GM18520 (cell line): Measurements from ENCODE around the gene UBAP1.
"Not testable (repeated sequence)": the region's sequence is repeated elsewhere in the genome, so short reads cannot be mapped to it uniquely, and the experiment has no call there.

Experiments used
- ATAC-seq: cut with Tn5 transposase; IDR thresholded peaks from one replicate; pipeline ENCODE4 v1.9.1; 2021; ENCODE audit not compliant: unreplicated experiment

The UBAP1 gene

DNA sequence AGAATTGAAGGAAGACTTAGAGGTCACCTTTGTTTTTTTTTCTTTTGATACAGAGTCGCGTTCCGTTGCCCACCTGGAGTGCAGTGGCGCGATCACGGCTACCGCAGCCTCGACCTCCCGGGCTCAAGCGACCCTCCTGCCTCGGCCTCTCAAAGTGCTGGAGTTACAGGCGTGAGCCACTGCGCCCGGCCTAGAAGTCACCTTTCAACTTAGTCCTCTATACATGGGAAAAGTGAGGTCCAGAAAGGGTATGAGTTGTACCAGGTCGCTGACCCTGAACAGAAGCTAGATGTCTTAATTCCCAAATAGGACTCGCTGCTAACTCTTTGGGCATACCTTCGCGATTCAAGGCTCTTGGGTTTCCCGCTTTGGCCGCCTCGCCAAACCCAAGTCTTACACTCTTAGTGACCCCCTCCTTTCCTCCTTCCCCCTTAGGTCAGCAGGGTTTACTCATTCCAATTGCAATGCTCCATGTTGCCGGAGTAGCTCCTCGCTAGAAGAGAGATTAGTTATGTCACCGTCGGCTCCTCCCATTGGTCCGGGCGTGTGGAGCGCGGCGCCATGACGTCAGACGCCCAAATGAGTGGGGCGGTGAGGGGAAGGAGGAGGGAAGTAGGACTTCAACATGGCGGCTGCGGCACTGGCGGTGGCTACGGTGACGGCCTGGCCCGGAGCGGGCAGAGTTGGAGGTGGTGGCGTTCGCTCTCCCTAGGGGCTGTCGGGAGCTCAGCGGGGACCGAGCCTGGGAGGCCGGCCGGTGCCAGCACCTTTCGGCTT, at the start of gene UBAP1:
Gene UBAP1, plus strand, starts transcription at position 608 of the 777 bp plus-strand sequence. CDS start 41,872 bp downstream, outside the sequence.
- peak; percentile 96 for ATAC-seq

DNA sequence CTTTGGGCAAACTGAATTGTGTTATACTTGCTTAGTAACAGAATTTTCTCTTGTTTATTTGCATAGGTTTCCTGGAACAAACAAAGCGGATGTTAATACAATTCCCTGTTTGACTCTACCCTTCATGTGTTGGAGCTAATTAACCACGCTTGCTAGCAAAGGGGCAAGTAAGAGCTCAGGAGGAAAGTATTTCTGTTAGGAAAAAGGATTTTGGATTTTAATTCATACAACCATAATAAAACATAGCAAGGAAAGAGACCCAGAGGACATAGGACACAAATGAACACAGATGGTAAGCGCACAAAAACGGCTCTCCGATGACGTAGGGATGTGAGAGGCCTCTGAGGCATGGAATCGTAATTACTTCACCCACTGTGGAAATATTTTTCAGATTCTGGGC, 47.3 kb upstream of the UBAP1 start:
- no peak for ATAC-seq

DNA sequence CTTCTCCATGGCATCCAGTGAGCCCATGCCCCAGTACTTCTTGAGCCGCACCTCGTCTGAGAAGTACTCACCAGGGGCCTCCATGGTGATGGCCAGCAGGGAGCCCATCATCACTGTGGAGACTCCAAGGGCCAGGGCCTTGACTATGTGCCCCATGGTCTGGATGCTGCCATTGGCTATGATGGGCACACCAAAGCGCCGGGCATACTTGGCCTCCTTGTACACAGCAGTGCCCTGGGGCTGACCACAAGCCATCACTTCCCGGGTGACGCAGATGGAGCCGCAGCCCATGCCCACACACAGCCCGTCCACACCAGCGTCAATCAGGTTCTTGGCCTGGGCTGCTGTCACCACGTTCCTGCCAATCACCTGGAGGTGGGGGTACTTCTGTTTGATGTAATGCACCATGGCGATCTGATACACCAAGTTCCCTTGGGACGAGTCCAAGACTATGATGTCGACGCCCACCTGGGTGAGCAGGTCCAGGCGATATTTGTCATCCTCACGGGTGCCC, 45.4 kb upstream of the UBAP1 start:
- ATAC-seq: no peak

DNA sequence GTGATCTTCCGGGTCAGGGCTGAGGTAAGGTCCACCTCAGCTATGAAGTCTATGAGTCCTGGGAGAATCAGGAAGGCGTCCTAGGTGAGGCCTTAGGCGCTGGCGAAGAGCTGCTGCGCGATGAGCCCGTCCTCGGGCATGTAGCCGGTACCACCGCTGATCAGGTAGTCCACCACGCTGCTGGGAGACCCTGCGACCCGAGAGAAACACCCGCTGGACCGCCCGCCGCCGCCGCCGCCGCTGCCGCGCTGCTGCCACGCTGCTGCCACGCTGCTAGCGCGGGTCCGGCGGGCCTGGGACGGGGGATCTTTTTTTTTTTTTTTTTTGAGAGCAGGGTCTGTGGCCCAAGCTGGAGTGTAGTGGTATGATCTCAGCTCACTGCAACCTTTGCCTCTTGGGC, 44.3 kb upstream of the UBAP1 start:
- ATAC-seq: no peak

DNA sequence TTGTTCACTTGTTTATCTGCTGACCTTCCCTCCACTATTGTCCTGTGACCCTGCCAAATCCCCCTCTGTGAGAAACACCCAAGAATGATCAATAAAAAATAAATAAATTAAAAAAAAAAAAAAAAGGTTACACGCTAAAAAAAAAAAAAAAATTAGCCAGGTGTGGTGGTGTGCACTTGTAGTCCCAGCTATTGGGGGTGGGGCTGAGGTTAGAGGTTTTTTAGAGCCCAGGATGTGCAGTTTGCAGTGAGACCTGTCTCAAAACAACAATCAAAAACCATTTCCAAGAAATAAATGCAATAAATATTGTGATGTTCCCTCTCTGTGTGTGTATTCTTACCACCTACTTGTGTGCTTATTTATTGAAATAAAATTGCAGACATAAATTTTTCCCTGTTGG, 40.2 kb upstream of the UBAP1 start:
- ATAC-seq: not testable (repeated sequence)

DNA sequence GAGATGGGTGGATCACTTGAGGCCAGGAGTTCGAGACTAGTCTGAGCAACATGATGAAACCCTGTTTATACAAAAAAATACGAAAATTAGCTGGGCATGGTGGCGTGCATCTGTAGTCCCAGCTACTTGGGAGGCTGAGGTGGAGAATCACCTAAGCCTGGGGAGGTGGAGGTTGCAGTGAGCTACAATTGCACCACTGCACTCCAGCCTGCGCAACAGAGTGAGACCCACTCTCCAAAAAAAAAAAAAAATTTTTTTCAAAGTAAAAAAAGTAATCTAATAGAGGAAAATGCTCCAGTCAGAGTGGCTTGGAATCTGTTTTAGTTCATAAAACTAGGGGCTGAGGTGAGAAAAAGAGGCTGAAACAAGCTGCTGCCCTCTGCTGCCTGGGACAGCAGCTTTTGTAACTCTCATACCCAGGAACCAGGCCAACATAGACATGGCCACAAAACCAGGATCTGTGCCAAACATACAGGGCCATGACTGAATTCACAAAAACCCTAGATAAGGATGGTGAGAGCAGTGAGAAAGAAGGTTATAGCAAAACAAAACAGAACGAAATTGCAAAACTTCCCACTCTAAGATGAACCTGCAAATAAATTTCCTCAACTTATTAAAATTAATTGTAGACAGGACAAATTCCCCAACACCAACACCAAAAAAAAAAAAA, 39.2 kb upstream of the UBAP1 start:
- ATAC-seq: no peak

DNA sequence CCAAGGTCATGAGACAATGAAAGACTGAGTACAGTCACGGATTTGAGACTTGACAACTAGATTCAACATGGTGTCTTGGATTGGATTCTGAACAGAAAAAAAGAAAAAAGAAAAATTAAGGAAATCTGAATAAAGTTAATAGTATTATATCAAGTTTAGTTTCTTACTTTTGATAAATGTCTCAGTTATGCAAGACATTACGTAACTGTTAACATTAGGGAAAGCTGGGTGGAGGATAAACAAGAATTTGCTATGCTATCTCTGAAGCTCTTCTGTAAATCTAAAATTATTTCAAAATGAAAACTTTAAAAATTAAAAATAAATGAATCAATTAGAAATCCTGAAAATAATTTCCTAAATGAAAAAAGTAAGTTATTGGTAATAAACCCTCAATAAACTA, 38.0 kb upstream of the UBAP1 start:
- ATAC-seq: no peak

DNA sequence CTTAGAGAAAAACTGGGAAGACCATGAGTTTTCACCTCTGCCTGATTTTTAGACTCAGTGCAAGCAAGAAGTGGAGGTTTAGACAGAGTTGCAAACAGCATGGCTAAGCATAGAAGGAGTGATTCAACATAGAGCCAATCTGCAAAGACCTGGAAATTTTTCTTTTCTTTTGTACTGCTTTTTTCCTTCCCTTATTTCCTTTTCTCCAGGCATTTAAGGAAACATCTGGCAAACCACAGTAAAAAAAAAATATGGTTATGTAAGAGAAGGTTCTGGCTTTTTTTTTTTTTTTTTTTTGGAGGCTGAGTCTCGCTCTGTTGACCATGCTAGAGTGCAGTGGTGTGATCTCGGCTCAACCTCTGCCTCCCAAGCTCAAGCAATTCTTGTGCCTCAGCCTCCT, 35.7 kb upstream of the UBAP1 start:
- ATAC-seq: no peak

DNA sequence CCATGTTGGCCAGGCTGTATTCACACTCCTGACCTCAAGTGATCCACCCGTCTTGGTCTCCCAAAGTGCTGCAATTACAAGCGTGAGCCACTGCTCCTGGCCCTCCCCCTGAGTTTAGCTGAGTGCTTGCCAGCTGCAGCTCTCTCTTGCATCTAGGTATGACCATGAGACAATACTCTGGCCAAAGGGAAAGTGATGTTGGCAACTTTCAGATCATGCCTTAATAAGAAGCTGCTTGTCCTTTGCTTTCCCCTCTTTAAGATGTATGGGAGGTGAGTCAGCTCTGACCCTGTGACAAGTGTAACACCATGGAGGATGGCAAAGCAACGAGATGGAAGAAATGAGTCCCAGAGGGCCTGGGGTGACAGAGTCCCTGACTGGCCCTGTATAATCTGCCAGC, 33.7 kb upstream of the UBAP1 start:
- ATAC-seq: no peak

DNA sequence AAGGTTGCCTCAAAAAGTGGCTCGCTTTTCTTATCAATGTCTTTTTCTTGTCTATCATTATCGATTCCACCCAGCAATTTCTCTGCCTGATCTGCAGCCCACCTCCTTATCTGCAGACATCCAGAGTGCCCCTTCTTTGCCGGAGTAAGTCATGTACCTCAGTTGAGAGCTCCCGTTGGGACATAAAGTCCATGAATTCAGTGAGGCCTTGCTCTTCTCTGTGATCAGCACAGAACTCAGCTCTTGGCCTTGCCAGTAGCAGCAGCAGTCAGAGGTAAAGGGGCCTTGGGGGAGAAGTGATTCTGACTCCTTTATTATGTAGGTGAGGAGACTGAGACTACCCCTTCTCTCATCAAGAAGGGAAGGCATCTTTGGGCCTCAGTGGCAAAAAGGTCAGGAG, 27.4 kb upstream of the UBAP1 start:
- ATAC-seq: no peak

DNA sequence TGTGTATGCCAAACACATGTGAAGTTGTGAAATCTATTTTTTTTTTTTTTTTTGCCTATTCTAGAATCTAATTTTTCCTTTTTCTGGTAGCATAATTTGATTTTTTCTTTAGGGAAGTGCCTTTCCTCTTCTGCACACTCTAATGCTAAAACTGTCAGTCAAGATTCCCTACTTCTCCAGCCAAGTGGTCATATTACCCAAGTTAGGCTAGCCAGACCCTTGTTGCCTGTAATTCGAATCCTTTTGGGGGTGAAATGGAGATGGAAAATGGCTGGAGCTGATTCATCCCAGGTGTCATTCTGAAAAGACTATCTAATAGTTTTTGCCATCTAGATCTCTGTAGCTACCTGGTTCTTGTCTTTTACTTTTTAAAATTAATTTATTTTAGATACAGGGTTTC, 24.8 kb upstream of the UBAP1 start:
- no peak for ATAC-seq

DNA sequence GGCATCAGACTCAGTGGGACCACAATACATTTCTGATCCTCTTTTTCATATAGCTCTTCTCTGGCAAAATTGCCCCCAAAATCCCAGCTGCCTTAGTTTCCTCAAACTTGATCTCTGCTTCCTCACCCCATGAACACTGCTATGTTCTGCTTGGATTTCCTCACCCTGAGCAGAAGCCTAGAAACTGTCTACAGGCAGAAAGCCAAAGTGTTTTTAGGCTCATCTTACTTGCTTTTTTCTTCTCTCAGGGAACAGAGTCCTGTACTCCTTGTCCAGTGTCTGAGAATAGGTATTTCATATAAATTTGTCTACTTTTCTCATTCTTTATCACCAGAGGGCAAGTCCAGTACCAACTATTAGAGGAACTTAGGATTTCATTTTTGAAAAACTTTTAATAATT, 21.5 kb upstream of the UBAP1 start:
- ATAC-seq: no peak

DNA sequence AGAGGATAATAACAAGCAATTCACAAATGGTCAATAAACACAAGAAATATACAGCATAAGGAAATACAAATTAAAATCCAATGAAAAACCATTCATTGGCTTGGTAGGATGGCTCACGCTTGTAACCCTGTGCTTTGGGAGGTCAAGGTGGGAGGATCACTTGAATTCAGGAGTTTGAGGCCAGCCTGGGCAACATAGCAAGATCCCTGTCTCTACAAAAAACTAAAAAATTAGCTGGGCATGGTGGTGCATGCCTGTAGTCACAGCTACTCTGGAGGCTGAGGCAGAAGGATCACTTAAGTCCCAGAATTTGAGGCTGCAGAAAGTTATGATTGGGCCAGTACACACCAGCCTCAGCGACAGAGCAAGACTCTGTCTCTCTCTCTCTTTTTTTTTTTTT, 20.9 kb upstream of the UBAP1 start:
- ATAC-seq: no peak

DNA sequence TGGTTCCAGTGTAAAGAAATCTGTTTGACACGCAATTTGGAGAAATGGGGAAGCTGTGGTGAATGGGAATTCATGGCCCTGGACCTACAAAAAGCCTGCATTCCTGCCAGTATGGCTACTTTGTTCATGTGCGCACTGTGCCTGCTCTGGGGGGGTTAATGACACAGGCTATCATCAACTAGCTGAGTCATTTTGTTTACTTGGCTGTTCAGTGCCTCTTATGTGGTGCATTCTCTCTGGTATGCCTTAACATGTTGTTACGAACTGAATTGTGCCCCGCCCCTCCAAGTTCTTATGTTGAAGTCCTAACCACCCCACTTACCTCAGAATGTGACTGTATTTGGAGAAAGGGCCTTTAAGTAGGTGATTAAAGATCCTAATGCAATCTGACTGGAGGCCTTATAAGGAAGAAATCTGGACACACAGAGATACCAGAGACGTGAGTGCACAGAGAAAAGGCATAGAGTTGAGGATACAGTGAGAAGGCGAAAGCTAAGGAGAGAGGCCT, 20.4 kb upstream of the UBAP1 start:
- no peak for ATAC-seq

DNA sequence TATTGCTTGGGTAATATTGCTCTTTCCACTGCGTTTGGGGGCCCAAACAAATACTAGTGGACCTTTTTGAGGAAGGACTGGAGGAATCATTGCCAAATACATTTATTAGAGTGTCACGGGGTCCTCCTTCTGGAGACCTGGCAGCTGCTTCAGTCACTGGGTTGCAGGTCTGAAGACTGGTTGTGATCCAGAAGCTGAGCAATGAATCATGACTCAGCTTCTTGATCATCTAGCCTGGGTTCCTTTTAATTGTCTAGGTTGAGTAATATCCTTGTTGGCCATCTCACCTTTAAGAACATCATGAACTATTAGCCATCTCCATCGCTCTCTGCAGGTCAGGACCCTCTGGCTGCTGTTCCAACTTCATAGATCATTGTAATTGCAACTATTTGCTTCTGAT, 15.4 kb upstream of the UBAP1 start:
- no peak for ATAC-seq

DNA sequence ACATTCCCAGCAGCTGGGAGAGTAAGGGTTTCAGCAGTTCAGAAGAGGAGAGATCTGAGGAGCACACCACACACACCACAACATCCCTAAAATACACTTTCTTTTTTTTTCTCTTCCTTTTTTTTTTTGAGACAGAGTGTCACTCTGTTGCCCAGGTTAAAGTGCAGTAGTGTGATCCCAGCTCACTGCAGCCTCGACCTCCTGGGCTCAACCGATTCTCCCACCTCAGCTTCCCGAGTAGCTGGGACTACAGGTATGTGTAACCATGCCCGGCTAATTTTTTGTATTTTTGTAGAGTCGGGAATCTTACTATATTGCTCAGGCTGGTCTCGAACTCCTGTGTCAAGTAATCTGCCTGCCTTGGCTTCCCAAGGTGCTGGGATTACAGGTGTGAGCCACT, 9.7 kb upstream of the UBAP1 start:
- no peak for ATAC-seq

DNA sequence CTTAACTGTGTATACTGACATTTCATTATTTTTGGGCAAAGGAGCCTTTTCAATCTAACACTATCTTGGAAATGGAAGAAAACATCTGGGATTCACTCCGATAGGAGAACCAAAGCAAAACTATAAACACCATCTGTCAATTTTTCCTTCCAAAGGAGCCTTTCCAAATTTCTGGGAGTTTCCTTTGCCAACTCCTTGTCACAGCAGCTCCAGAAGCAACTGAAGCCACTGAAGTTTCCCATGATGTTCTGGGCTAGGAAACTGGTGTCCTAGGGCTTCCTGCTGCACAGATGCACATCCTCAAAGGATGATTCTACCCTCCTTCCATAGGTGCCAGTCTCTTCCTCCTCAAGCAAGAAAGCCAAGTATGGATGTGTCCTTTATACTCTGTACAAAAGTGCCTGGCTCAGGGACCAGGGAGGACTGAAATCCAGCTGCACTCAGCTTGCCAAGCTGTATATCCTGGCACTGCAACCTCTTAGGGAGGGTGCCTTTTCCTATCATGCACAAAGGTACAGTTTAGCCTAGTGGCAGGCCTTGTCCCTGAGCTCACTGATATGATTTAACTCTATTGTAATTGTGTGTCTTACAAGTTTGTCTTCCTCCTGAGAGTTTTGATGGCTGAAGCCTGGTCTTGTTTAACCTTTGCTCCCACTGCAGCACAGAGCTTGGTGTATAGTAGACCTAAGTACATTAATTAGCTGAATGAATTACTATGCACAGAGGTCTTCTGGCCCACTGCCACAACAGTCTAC, 8.4 kb upstream of the UBAP1 start:
- ATAC-seq: no peak

DNA sequence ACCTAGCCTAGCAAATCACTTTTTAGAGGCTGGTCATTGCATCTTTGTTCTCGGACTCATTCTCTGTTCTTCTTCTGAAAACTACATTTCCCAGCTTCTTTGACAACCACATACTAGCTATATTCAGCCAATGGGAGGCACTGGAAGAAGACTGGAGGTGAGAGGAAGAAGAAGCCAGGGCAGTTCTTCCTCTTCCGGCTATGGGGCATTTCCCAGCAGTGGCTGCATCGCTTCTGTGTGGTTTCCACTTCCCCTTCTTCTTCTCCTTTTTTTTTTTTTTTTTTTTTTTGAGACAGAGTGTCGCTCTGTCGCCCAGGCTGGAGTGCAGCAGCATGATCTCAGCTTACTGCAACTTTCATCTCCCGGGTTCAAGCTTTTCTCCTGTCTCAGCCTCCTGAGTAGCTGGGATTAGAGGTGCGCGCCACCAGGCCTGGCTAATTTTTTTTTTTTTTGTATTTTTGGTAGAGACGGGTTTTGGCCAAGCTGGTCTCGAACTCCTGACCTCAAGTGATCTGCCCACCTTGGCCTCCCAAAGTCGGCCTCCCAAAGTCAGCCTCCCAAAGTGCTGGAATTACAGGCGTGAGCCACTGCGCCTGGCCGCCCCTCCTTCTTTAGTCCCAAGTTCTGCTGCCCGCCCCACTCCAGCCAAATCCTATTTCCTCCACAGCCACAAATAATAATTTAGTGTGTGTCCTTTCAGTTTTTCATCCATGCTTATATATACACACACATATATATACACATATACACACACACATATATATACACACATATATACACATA, 6.9 kb upstream of the UBAP1 start:
- ATAC-seq: no peak

DNA sequence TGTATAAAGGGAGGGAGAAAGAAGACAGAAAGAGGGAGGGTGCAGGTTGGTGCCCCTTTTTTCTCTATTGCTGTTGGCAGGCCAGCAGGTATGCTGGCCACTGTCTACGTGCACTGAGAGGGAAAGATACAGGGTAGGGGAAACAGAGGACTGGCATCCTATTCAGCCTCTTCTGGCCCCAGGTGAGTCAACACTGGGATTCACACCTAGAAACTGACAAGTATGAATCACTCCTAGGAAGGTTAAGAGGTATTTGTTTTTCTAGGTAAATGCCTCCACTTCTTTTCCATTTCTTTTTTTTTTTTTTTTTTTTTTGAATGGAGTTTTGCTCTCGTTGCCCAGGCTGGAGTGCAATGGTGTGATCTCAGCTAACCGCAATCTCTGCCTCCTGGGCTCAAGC, 2.8 kb upstream of the UBAP1 start:
- ATAC-seq: no peak

DNA sequence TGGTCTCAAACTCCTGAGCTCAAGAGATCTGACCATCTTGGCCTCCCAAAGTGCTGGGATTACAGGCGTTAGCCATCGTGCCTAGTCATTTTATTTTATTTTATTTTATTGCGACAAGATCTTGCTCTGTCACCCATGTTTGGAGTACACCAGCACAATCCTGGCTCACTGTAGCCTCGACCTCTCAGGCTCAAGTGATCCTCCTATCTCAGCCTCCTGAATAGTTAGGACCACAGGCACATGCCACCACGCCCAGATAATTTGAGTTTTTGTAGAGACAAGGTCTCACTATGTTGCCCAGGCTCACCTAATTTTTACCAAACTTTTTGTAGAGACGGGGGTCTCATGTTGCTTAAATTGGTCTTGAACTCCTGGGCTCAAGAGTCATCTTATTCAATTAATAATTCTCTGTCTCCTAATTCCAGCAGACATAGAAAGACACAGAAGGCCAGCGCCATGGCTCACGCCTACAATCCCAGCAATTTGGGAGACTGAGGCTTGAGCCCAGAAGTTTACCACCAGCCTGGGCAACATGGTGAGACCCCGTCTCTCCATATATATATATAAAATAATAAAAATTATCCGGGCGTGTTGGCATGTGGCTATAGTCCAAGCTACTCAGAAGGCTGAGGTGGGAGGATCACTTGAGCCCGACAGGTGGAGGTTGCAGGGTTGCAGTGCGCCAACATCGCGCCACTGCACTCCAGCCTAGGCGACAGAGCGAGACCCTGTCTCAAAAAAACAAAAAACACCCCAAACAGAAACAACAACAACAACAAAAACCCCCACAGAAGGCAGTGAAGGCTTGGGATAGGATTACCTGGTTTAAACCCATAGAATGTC, 1.0 kb upstream of the UBAP1 start:
- ATAC-seq: no peak
